Mesenchymal stem cell (in vitro differentiated cells and primary cell): ENCODE measurements around the gene SARDH.
A peak's percentile ranks its signal among the peaks of the same experiment; 100 is the strongest.

Source experiments
- DNase-seq: peaks from one replicate; pipeline ENCODE4 v3.0.0-alpha.2; 2013
- H2AFZ ChIP-seq: one replicate; pipeline ENCODE4 v1.6.1; 2013; ENCODE audit warnings: low read depth, mild to moderate bottlenecking, control low read depth, inconsistent platforms, low read length, moderate library complexity
- H2AK5ac ChIP-seq: 2 replicates; pipeline ENCODE4 v1.6.1; 2013; ENCODE audit warnings: low read length, moderate library complexity, mild to moderate bottlenecking, inconsistent platforms; ENCODE audit not compliant: severe bottlenecking
- H2BK120ac ChIP-seq: one replicate; pipeline ENCODE4 v1.6.1; 2013; ENCODE audit warnings: low read depth, mild to moderate bottlenecking, inconsistent platforms, low read length, moderate library complexity
- H2BK12ac ChIP-seq, 2 experiments: one replicate each; pipeline ENCODE4 v1.6.1; 2013; ENCODE audit warnings: inconsistent platforms in 2 of 2, low read length in 2 of 2, mild to moderate bottlenecking in 2 of 2, moderate library complexity in 2 of 2, control low read depth in 1 of 2
- H2BK15ac ChIP-seq: one replicate; pipeline ENCODE4 v1.6.1; 2013; ENCODE audit warnings: mild to moderate bottlenecking, low read depth, inconsistent platforms; ENCODE audit not compliant: poor library complexity, severe bottlenecking
- H2BK5ac ChIP-seq: 2 replicates; pipeline ENCODE4 v1.6.1; 2013; ENCODE audit warnings: low read depth, mild to moderate bottlenecking, low read length, control low read depth, inconsistent platforms; ENCODE audit not compliant: poor library complexity, severe bottlenecking
- H3K14ac ChIP-seq, 2 experiments: one replicate each; pipeline ENCODE4 v1.6.1; 2013; ENCODE audit warnings: inconsistent platforms in 2 of 2, low read length in 2 of 2, control low read depth in 1 of 2, mild to moderate bottlenecking in 1 of 2, moderate library complexity in 1 of 2
- H3K18ac ChIP-seq, 2 experiments: one replicate each; pipeline ENCODE4 v1.6.1; 2013; ENCODE audit warnings: inconsistent platforms in 2 of 2, low read length in 2 of 2, control low read depth in 1 of 2, low read depth in 1 of 2, mild to moderate bottlenecking in 1 of 2
- H3K23ac ChIP-seq, 2 experiments: one replicate each; pipeline ENCODE4 v1.6.1; 2013; ENCODE audit warnings: inconsistent platforms in 2 of 2, low read length in 2 of 2, mild to moderate bottlenecking in 2 of 2, moderate library complexity in 2 of 2, control low read depth in 1 of 2
- H3K27ac ChIP-seq: 2 replicates; pipeline ENCODE4 v1.5.1; 2013; ENCODE audit warnings: mild to moderate bottlenecking, moderate library complexity, low read length, control low read depth, inconsistent platforms; ENCODE audit not compliant: poor library complexity, severe bottlenecking
- H3K27me3 ChIP-seq, 2 experiments: 2 replicates each; pipeline versions ENCODE4 v1.6.1 to v1.7.0; 2013; ENCODE audit warnings: low read length in 2 of 2, mild to moderate bottlenecking in 2 of 2, moderate library complexity in 2 of 2, control low read depth in 1 of 2, inconsistent platforms in 1 of 2; ENCODE audit not compliant: control insufficient read depth in 1 of 2, insufficient read depth in 1 of 2
- H3K36me3 ChIP-seq, 2 experiments: 2 replicates each; pipeline versions ENCODE4 v1.6.1 to v1.7.0; 2013; ENCODE audit warnings: low read length in 2 of 2, control low read depth in 1 of 2, inconsistent platforms in 1 of 2, low read depth in 1 of 2, mild to moderate bottlenecking in 1 of 2; ENCODE audit not compliant: insufficient read depth in 2 of 2, control insufficient read depth in 1 of 2
- H3K4ac ChIP-seq, 2 experiments: one replicate each; pipeline ENCODE4 v1.6.1; 2013; ENCODE audit warnings: inconsistent platforms in 2 of 2, low read length in 2 of 2, mild to moderate bottlenecking in 2 of 2, moderate library complexity in 2 of 2, control low read depth in 1 of 2, low read depth in 1 of 2
- H3K4me1 ChIP-seq: 2 replicates; pipeline ENCODE4 v1.6.1; 2013; ENCODE audit warnings: low read depth, low read length, control low read depth; ENCODE audit not compliant: control insufficient read depth, insufficient read depth
- H3K4me2 ChIP-seq: 2 replicates; pipeline ENCODE4 v1.6.1; 2013; ENCODE audit warnings: low read length, mild to moderate bottlenecking, inconsistent platforms; ENCODE audit not compliant: poor library complexity, severe bottlenecking
- H3K4me3 ChIP-seq, 2 experiments: 2 replicates each; pipeline versions ENCODE4 v1.5.1 to v1.7.0; 2013; ENCODE audit warnings: low read length in 2 of 2, mild to moderate bottlenecking in 2 of 2, control low read depth in 1 of 2, low read depth in 1 of 2; ENCODE audit not compliant: insufficient read depth in 1 of 2
- H3K79me1 ChIP-seq: replicated peaks from 2 replicates; pipeline ENCODE4 v1.6.1; 2013; ENCODE audit warnings: mild to moderate bottlenecking, control low read depth, low read length, inconsistent platforms; ENCODE audit not compliant: poor library complexity, severe bottlenecking
- H3K9ac ChIP-seq: 2 replicates; pipeline ENCODE4 v1.7.0; 2013; ENCODE audit warnings: mild to moderate bottlenecking, low read length, moderate library complexity
- H3K9me3 ChIP-seq: 2 replicates; pipeline ENCODE4 v1.7.0; 2013; ENCODE audit warnings: mild to moderate bottlenecking, low read length; ENCODE audit not compliant: control insufficient read depth
- H4K8ac ChIP-seq: one replicate; pipeline ENCODE4 v1.6.1; 2013; ENCODE audit warnings: inconsistent platforms, mild to moderate bottlenecking, low read length, moderate library complexity
- H4K91ac ChIP-seq: one replicate; pipeline ENCODE4 v1.6.1; 2013; ENCODE audit warnings: mild to moderate bottlenecking, low read length, inconsistent platforms
- WGBS: methylation state at CpG from one replicate; pipeline ENCODE4 v1.1.7; 2013; ENCODE audit warnings: mixed read lengths; 5-methylcytosine and 5-hydroxymethylcytosine counted together

SARDH gene

DNA sequence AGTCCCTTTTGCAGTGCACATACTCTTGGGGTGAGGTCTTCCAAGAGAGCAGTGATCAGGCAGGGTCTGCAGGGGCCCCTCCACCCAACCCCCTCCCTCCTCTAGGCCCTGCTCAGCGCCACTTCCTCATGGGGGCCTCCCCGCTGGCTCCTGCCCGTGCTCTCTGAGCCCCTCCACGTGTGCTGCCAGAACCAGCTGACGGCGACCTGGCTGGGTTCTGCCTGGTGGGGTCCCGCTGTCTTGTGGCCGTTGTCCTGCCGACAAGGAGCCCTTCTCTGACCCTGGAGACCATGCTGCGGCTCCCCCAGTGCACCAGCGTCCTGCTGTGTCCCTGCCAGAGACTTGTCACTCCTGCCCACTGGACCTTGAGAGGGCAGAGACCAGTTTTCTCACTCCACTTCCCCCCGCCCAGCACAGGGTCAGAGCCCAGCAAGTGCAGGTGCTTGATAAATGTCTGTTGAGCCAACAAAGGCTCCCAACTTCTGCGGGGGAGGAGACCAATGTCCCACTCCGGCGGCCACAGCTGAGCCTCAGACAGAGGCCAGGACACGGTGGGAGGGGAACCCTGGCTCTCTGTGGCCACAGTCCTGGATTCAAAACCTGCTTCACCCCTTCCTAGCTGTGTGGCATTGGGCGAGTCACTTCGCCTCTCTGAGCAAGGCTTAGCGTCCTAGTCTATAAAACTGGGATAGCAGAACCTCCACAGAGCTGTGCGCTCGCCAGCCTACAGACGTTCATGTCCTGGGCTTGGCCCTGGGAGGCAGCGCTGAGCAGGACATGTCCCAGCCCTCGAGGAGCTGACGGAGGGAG is 24.8 kb downstream of the SARDH start:
- Histone ChIP-seq H3K9ac (no peak overlapping the region), H3K18ac (peak overlapping the region; percentile 16 to 94), H4K8ac (peak overlapping the region; percentile 50), H3K79me1 (no peaks in the 10 kb centered on the region), H3K4me3 (no peak overlapping the region), H4K91ac (peak overlapping the region; percentile 99), H2AFZ (no peak overlapping the region), H3K27ac (no peak overlapping the region), H2BK12ac (peak overlapping the region; percentile 11 to 100), H3K4me1 (peaks cover 66% of the 10 kb centered on the region), H3K27me3 (peaks cover 0 to under 1% of the 10 kb centered on the region in 2 experiments), H3K23ac (peak overlapping the region in 1 of 2 experiments; percentile 14), H2BK120ac (peak overlapping the region; percentile 75), H3K4ac (peak overlapping the region; percentile 38 to 97), H2BK15ac (peak overlapping the region; percentile 44), H2AK5ac (no peak overlapping the region), H3K4me2 (no peak overlapping the region), H2BK5ac (no peak overlapping the region), H3K36me3 (no peaks in the 10 kb centered on the region), H3K9me3 (no peaks in the 10 kb centered on the region), H3K14ac (peak overlapping the region in 1 of 2 experiments; percentile 79)
- no peak for DNase-seq
- 86% methylated on average over 25 of the region's 25 CpGs for WGBS

DNA sequence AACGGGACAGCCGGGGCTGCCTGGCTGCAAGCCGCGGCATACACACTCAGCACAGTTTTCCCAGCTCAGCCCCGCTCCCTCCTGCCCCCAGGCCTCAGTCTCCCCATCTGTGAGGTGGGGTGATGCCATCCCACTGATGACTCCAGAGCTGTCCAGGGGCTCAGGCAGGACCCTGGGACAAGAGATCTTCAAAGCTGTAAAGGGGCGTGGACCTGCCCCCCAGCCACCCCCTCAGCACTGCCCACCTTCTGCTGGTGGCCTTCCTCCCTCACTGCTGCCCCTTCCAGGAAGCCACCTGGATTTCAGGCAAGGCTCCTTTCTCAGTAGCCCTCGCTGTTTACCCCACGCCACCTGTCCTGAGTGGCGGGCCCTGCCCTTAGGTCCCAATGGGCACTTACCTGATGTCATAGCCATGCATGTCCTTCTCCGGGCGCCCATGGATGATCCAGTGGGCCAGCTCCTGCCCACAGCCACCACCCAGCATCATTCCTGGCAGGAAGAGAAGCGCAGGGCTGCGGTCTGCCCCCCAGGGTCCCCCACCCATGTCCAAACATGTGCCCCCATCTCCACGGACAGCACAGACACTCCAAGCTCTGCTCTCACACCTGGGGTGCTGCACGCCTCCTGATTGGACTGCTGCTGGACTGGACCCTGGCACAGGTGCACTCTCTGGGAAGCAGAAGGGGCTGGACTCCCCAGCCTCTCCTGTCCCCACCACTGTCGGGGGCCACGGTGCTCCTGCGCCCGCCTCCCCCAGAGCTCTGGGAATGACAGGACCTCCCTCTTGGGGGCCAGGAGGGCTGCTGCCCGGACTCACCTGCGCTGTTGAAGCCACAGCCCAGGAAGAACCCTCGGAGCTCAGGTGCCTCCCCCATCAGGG is 25.7 kb downstream of the SARDH start:
- 82% methylated on average over 22 of the region's 22 CpGs for WGBS
- no peak for DNase-seq
- Histone ChIP-seq H3K36me3 (no peaks in the 10 kb centered on the region), H4K8ac (peak overlapping the region; percentile 98), H3K18ac (peak overlapping the region; percentile 86 to 97), H2AFZ (no peak overlapping the region), H3K9me3 (no peaks in the 10 kb centered on the region), H3K9ac (no peak overlapping the region), H3K4me2 (no peak overlapping the region), H3K79me1 (no peaks in the 10 kb centered on the region), H2AK5ac (peak overlapping the region; percentile 2), H2BK12ac (peak overlapping the region; percentile 29 to 100), H2BK5ac (no peak overlapping the region), H3K23ac (no peak overlapping the region), H3K14ac (peak overlapping the region in 1 of 2 experiments; percentile 45), H3K27ac (peak overlapping the region; percentile 25), H3K4me1 (peaks cover 67% of the 10 kb centered on the region), H3K4ac (peak overlapping the region; percentile 97), H2BK120ac (peak overlapping the region; percentile 97), H3K27me3 (no peaks in the 10 kb centered on the region), H3K4me3 (no peak overlapping the region), H2BK15ac (peak overlapping the region; percentile 26), H4K91ac (peak overlapping the region; percentile 99)

DNA sequence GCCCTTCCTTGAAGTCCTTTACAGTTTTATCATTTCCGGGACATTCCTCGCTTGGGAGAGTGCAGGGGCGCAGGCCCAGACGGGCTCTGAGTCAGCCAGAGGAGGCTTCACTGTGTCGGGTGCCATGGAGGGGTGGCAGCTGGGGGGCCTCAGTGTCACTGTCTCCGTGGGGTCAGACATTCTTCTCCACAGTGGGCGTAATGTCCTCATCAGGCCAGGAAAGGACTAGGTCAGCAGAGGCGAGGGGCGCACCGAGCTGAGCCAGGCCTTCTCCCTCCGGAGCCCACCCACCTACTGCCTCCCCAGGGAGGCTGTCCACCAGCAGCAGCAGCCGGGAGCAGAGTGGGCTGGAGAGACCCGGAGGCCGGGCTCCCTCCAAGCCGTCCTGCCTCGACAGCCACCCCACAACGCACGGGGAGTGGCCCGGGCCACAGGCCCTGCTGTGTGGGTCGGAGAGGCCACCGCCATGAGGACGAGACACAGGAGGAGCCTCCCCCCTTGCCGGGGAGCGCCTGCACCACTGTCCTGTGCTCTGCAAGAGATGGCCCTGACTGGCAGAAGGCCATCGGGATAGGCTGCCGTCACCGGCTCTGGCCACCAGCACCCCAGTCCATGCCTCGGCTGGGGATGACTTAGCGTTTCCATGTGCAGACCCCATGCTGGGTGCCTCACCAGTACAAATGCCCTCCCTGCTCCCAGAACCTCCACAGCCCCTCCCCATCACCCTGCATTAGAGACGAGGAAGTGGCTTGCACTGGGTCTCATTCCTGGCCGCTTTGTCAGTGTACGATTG is 26.5 kb downstream of the SARDH start:
- Histone ChIP-seq H3K4me3 (no peak overlapping the region), H4K91ac (peak overlapping the region; percentile 99), H2BK5ac (no peak overlapping the region), H2AK5ac (no peak overlapping the region), H3K9ac (no peak overlapping the region), H3K27ac (peak overlapping the region; percentile 9), H3K23ac (no peak overlapping the region), H3K27me3 (no peaks in the 10 kb centered on the region), H3K36me3 (no peaks in the 10 kb centered on the region), H3K9me3 (no peaks in the 10 kb centered on the region), H4K8ac (peak overlapping the region; percentile 98), H2BK12ac (peak overlapping the region; percentile 29 to 100), H3K14ac (peak overlapping the region in 1 of 2 experiments; percentile 71), H2AFZ (peak overlapping the region; percentile 49), H3K4me2 (peak overlapping the region; percentile 10), H3K79me1 (no peaks in the 10 kb centered on the region), H2BK120ac (peak overlapping the region; percentile 97), H3K4me1 (peaks cover 69% of the 10 kb centered on the region), H2BK15ac (peak overlapping the region; percentile 97), H3K4ac (peak overlapping the region; percentile 95 to 99), H3K18ac (peak overlapping the region; percentile 86 to 97)
- peak; percentile 89 for DNase-seq
- WGBS: 53% methylated on average over 32 of the region's 32 CpGs
